Raji (cell line): ENCODE measurements around the gene NRP2.

ENCODE experiments used
- POLR2A ChIP-seq: IDR thresholded peaks from 2 replicates; pipeline ENCODE4 v1.6.1; 2011; ENCODE audit warnings: low read depth, low read length, control low read depth; ENCODE audit not compliant: insufficient read depth

NRP2 gene

GRCh38 chr2:205655779-205656456 lies 26.4 kb upstream of the NRP2 start:
- TF ChIP-seq POLR2A = no peak

GRCh38 chr2:205656461-205656860 lies 25.8 kb upstream of the NRP2 start:
- TF ChIP-seq POLR2A = no peak

- TF ChIP-seq POLR2A = no peak
Observed at GRCh38 chr2:205656941-205657340, 25.4 kb upstream of the NRP2 start.

GRCh38 chr2:205657579-205657978 lies 24.7 kb upstream of the NRP2 start:
- TF ChIP-seq POLR2A = no peak

- TF ChIP-seq POLR2A = no peak
Observed at GRCh38 chr2:205658068-205658467, 24.2 kb upstream of the NRP2 start.

GRCh38 chr2:205658572-205658971 lies 23.7 kb upstream of the NRP2 start:
- no peak for TF ChIP-seq POLR2A

- no peak for TF ChIP-seq POLR2A
Observed at GRCh38 chr2:205659922-205660321, 22.4 kb upstream of the NRP2 start.

GRCh38 chr2:205660521-205661124 lies 21.7 kb upstream of the NRP2 start:
- no peak for TF ChIP-seq POLR2A

- TF ChIP-seq POLR2A = no peak
Observed at GRCh38 chr2:205661281-205661680, 21.0 kb upstream of the NRP2 start.

- no peak for TF ChIP-seq POLR2A
Observed at GRCh38 chr2:205662206-205662965, 19.9 kb upstream of the NRP2 start.

- no peak for TF ChIP-seq POLR2A
Observed at GRCh38 chr2:205665791-205666190, 16.5 kb upstream of the NRP2 start.

GRCh38 chr2:205670292-205670691 lies 12.0 kb upstream of the NRP2 start:
- TF ChIP-seq POLR2A = no peak

- no peak for TF ChIP-seq POLR2A
Observed at GRCh38 chr2:205673312-205673711, 9.0 kb upstream of the NRP2 start.

GRCh38 chr2:205675861-205676516 lies 6.3 kb upstream of the NRP2 start:
- TF ChIP-seq POLR2A = no peak

- TF ChIP-seq POLR2A = no peak
Observed at GRCh38 chr2:205678541-205679142, 3.7 kb upstream of the NRP2 start.
